K562 (cell line): ENCODE data around the gene EXOC4. TPM values are rescaled to one million over a fixed set of nuclear protein-coding genes. Genes with fewer than 3 reads are reported as not detected.

Source experiments
- ATAC-seq: fragments of 200-7000 bp; cut with Tn5 transposase; 3 replicates; pipeline ENCODE4 v1.9.1; 2020; ENCODE audit warnings: moderate library complexity
- BruUV-seq: library from RNA; stranded (reverse); fragments of 400-500 nt; replicated peaks from 2 replicates; lab custom pipeline; 2021; lab: Mats Ljungman, UMichigan
- CTCF ChIA-PET: fragments of 300-600 bp; formaldehyde crosslinking; extraction: SDS; loops from one replicate; lab custom pipeline; 2021; ENCODE audit warnings: low intra/inter-chr PET ratio; lab: Yijun Ruan, JAX
- POLR2A ChIA-PET: fragments of 300-600, 350-650 bp; sonication (Branson Sonifier 250); formaldehyde crosslinking; extraction: SDS; loops from one replicate; lab custom pipeline; 2021; ENCODE audit warnings: antibody characterized with exemption, inconsistent platforms; lab: Yijun Ruan, JAX
- DNase-seq, 4 experiments: peaks; one replicate each; pipeline versions ENCODE4 v3.0.0 to v3.0.0-alpha.2; 2011 to 2018; ENCODE audit warnings: low spot score in 3 of 4, mixed read lengths in 3 of 4; ENCODE audit errors: extremely low read depth in 1 of 4
- FAIRE-seq: peaks from 2 replicates; lab custom pipeline; 2011; peaks lifted over from hg19 to GRCh38; lab: Jason Lieb, UNC
- H2AFZ ChIP-seq: 2 replicates; pipeline ENCODE4 v1.6.0; 2011; ENCODE audit warnings: low read depth, low read length, control low read depth, inconsistent platforms
- H3K27ac ChIP-seq: fragments of 200-600 bp; 3 replicates; pipeline ENCODE4 v1.8.0; 2011; ENCODE audit warnings: low read depth, mild to moderate bottlenecking, control low read depth, inconsistent platforms, low read length, moderate library complexity, mixed read lengths; ENCODE audit errors: extremely low read depth
- H3K27me3 ChIP-seq, 2 experiments: fragments of 300-600 bp in 1 of 2; 2 replicates in 1 of 2; 3 replicates in 1 of 2; pipeline versions ENCODE4 v1.6.0 to v1.8.0; 2011; ENCODE audit warnings: inconsistent platforms in 2 of 2, low read length in 2 of 2, mild to moderate bottlenecking in 1 of 2, mixed read lengths in 1 of 2, moderate library complexity in 1 of 2; ENCODE audit not compliant: control insufficient read depth in 2 of 2, insufficient read depth in 2 of 2
- H3K36me3 ChIP-seq: fragments of 300-600 bp; 3 replicates; pipeline ENCODE4 v1.8.0; 2011; ENCODE audit warnings: mild to moderate bottlenecking, low read length, inconsistent platforms; ENCODE audit not compliant: control insufficient read depth, insufficient read depth
- H3K4me1 ChIP-seq, 2 experiments: fragments of 200-600 bp in 1 of 2; replicated peaks in 1 of 2; 2 replicates in 1 of 2; 3 replicates in 1 of 2; pipeline versions ENCODE4 v1.5.1 to v1.8.0; 2011; ENCODE audit warnings: inconsistent platforms in 2 of 2, low read length in 2 of 2, mild to moderate bottlenecking in 1 of 2, mixed read lengths in 1 of 2, moderate library complexity in 1 of 2; ENCODE audit not compliant: control insufficient read depth in 2 of 2, insufficient read depth in 2 of 2
- H3K4me2 ChIP-seq: 2 replicates; pipeline ENCODE4 v1.6.1; 2011; ENCODE audit warnings: low read length, control low read depth, inconsistent platforms, mixed read lengths; ENCODE audit not compliant: insufficient read depth
- H3K4me3 ChIP-seq: fragments of 200-600 bp; sonication (generic), shearing (Covaris generic); 2 replicates; pipeline ENCODE4 v1.5.1; 2016; ENCODE audit warnings: control low read depth, inconsistent platforms
- H3K79me2 ChIP-seq: fragments of 200-600 bp; 3 replicates; pipeline ENCODE4 v1.8.0; 2011; ENCODE audit warnings: low read length, inconsistent platforms; ENCODE audit not compliant: control insufficient read depth, insufficient read depth
- H3K9ac ChIP-seq, 2 experiments: 2 replicates each; pipeline versions ENCODE4 v1.6.0 to v1.6.1; 2011; ENCODE audit warnings: low read depth in 2 of 2, low read length in 2 of 2, control low read depth in 1 of 2, inconsistent platforms in 1 of 2, mild to moderate bottlenecking in 1 of 2, mixed read lengths in 1 of 2; ENCODE audit not compliant: insufficient read depth in 1 of 2
- H3K9me1 ChIP-seq: one replicate; pipeline ENCODE4 v1.6.0; 2011; ENCODE audit warnings: inconsistent platforms, mild to moderate bottlenecking, low read length, moderate library complexity; ENCODE audit not compliant: control insufficient read depth, insufficient read depth
- H3K9me3 ChIP-seq: replicated peaks from 2 replicates; pipeline ENCODE4 v1.5.1; 2011; ENCODE audit warnings: low read depth, low read length, inconsistent platforms; ENCODE audit not compliant: control insufficient read depth, insufficient read depth
- H4K20me1 ChIP-seq: replicated peaks from 2 replicates; pipeline ENCODE4 v1.6.1; 2011; ENCODE audit warnings: low read length, inconsistent platforms, mixed read lengths; ENCODE audit not compliant: control insufficient read depth, insufficient read depth
- DDX20 ChIP-seq: fragments of 450-650 bp; IDR thresholded peaks from 2 replicates; pipeline ENCODE4 v1.6.1; 2016; ENCODE audit warnings: missing genetic modification characterization, low read depth, mild to moderate bottlenecking, missing compliant biosample characterization, moderate library complexity
- FOXA1 ChIP-seq: fragments of 450-650 bp; IDR thresholded peaks from 2 replicates; pipeline ENCODE4 v1.6.1; 2016; ENCODE audit warnings: mild to moderate bottlenecking, borderline replicate concordance
- NFRKB ChIP-seq: fragments of 450-650 bp; IDR thresholded peaks from 2 replicates; pipeline ENCODE4 v1.6.1; 2016; ENCODE audit warnings: low read depth
- SNIP1 ChIP-seq: fragments of 450-650 bp; IDR thresholded peaks from 2 replicates; pipeline ENCODE4 v1.7.1; 2017; ENCODE audit warnings: low read depth, mild to moderate bottlenecking
- TGIF2 ChIP-seq: sonication (generic); formaldehyde crosslinking; IDR thresholded peaks from 2 replicates; pipeline ENCODE4 v1.8.1; 2022; ENCODE audit warnings: mild to moderate bottlenecking, missing genetic modification reagents, moderate library complexity
- ZKSCAN1 ChIP-seq: fragments of 150-350 bp; IDR thresholded peaks from 2 replicates; pipeline ENCODE4 v1.6.1; 2016; ENCODE audit warnings: low read depth, low read length
- ZNF12 ChIP-seq: sonication (generic); formaldehyde crosslinking; IDR thresholded peaks from 2 replicates; pipeline ENCODE4 v1.4.0; 2020; ENCODE audit warnings: mild to moderate bottlenecking, missing genetic modification reagents
- WGBS: fragments of 100-300 bp; shearing (Covaris generic); methylation state at CpG from one replicate; pipeline ENCODE4 v1.1.6; 2016; ENCODE audit warnings: low coverage, mixed read lengths; ENCODE audit not compliant: insufficient coverage; ENCODE audit errors: missing lambda C conversion rate; 5-methylcytosine and 5-hydroxymethylcytosine counted together
- in situ Hi-C: fragments of 300-500 bp; cut with MboI; formaldehyde crosslinking; loops from 4 replicates; pipeline ENCODE4 v1.15.0; 2018; ENCODE audit warnings: inconsistent platforms, mixed read lengths
- intact Hi-C: fragments of 100-400 bp; cut with micrococcal nuclease; formaldehyde crosslinking; loops from 2 replicates; pipeline ENCODE4 v1.14.2; 2022
- polyA plus RNA-seq, 8 experiments: library from polyadenylated mRNA; depleted of rRNA in 4 of 8; stranded (reverse) in 5 of 8; unstranded in 3 of 8; fragments of >200 nt; fragmentation: Nextera tagmentation in 2 of 8; fragmentation: Illumina TruSeq in 1 of 8; extraction: Ambion mirVana in 2 of 8; extraction: Trizol in 1 of 8; gene quantifications; 2 replicates each; pipeline versions ENCODE4 v1.2.1 to v1.2.3, GENCODE V29; 2011 to 2014; ENCODE audit warnings: inconsistent platforms in 1 of 8, missing spikeins in 1 of 8
- total RNA-seq, 7 experiments: library from RNA; depleted of rRNA in 6 of 7; stranded (reverse); fragments of >200 nt in 6 of 7; fragmentation: Illumina TruSeq in 2 of 7; extraction: Trizol in 2 of 7; gene quantifications; 2 replicates each; pipeline versions ENCODE4 v1.2.1 to v1.2.3, GENCODE V29; 2011 to 2021; ENCODE audit warnings: low replicate concordance in 1 of 7
- TF ChIP-seq, protein P1 (sequence below): fragments of 450-650 bp; IDR thresholded peaks from 2 replicates; pipeline ENCODE4 v1.6.1; 2014; ENCODE audit warnings: low read depth, mild to moderate bottlenecking, moderate library complexity, borderline replicate concordance
- TF ChIP-seq, protein P2 (sequence below): fragments of 450-650 bp; formaldehyde crosslinking; IDR thresholded peaks from 2 replicates; pipeline ENCODE4 v1.4.0; 2020; ENCODE audit warnings: mild to moderate bottlenecking, moderate library complexity
- TF ChIP-seq, protein P3 (sequence below): fragments of 450-650 bp; IDR thresholded peaks from 2 replicates; pipeline ENCODE4 v1.6.1; 2016; ENCODE audit warnings: low read depth
- TF ChIP-seq, protein P4 (sequence below): fragments of 450-650 bp; formaldehyde crosslinking; IDR thresholded peaks from 2 replicates; pipeline ENCODE4 v1.4.0; 2020; ENCODE audit warnings: mild to moderate bottlenecking, moderate library complexity

EXOC4 gene
- total and polyA plus RNA-seq, 9 of the 15 experiments (the other 6 are each of a cell fraction or from before 2014, with no cell fraction given): 18.5 to 73.1 (median 46.6) TPM

DNA sequence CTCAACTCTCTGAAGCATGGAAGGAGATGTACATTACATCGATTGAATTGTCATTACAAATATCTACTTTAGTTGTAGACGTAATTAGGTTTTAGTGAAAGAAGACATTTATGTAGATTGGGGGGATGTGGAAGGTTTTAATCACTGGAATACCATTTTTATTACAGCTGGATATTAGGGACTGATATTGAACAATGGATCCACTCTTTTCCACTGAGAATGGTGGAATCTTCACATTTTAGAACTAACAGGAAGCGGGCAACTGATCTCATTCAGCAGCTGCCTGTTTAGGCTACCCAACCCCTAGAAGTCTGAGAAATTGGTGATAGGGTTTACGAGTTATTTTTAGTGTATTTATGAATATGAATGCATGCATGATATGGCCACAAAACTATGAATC lies 538.0 kb downstream of the EXOC4 start:
- no peak for FAIRE-seq
- BruUV-seq: no TSS peak
- no peak overlapping the region for H3K27ac ChIP-seq
- no peaks in the 10 kb centered on the region for H3K79me2 ChIP-seq
- in situ Hi-C loops: no loop called here
- ChIA-PET CTCF (no interaction called here), POLR2A (interaction anchor here (0.6 kb wide), 1 partner anchor 226 kb away, joined by 3 read pairs; no protein-coding TSS in a partner anchor)
- H2AFZ ChIP-seq: no peak overlapping the region
- ATAC-seq: no peak
- no peak overlapping the region for H3K4me2 ChIP-seq
- no peak overlapping the region for H3K4me3 ChIP-seq
- H3K9ac ChIP-seq: no peak overlapping the region
- H3K9me3 ChIP-seq: no peaks in the 10 kb centered on the region
- DNase-seq: no peak
- H3K4me1 ChIP-seq: no peaks in the 10 kb centered on the region
- intact Hi-C loops: no loop called here
- no peaks in the 10 kb centered on the region for H4K20me1 ChIP-seq
- no peaks in the 10 kb centered on the region for H3K27me3 ChIP-seq
- no peaks in the 10 kb centered on the region for H3K36me3 ChIP-seq
- H3K9me1 ChIP-seq: no peaks in the 10 kb centered on the region
- 35% methylated on average over 4 of the region's 4 CpGs for WGBS
- TF ChIP-seq NFRKB (no peak), FOXA1 (no peak), SNIP1 (no peak), ZNF12 (CRISPR knock-in tag) (no peak), DDX20 (tag) (no peak), TGIF2 (CRISPR knock-in tag) (no peak), ZKSCAN1 (no peak)
- TF ChIP-seq, protein P1, sequence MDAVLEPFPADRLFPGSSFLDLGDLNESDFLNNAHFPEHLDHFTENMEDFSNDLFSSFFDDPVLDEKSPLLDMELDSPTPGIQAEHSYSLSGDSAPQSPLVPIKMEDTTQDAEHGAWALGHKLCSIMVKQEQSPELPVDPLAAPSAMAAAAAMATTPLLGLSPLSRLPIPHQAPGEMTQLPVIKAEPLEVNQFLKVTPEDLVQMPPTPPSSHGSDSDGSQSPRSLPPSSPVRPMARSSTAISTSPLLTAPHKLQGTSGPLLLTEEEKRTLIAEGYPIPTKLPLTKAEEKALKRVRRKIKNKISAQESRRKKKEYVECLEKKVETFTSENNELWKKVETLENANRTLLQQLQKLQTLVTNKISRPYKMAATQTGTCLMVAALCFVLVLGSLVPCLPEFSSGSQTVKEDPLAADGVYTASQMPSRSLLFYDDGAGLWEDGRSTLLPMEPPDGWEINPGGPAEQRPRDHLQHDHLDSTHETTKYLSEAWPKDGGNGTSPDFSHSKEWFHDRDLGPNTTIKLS: no peak
- TF ChIP-seq, protein P2, sequence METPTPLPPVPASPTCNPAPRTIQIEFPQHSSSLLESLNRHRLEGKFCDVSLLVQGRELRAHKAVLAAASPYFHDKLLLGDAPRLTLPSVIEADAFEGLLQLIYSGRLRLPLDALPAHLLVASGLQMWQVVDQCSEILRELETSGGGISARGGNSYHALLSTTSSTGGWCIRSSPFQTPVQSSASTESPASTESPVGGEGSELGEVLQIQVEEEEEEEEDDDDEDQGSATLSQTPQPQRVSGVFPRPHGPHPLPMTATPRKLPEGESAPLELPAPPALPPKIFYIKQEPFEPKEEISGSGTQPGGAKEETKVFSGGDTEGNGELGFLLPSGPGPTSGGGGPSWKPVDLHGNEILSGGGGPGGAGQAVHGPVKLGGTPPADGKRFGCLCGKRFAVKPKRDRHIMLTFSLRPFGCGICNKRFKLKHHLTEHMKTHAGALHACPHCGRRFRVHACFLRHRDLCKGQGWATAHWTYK (CRISPR knock-in tag): no peak
- TF ChIP-seq, protein P3, sequence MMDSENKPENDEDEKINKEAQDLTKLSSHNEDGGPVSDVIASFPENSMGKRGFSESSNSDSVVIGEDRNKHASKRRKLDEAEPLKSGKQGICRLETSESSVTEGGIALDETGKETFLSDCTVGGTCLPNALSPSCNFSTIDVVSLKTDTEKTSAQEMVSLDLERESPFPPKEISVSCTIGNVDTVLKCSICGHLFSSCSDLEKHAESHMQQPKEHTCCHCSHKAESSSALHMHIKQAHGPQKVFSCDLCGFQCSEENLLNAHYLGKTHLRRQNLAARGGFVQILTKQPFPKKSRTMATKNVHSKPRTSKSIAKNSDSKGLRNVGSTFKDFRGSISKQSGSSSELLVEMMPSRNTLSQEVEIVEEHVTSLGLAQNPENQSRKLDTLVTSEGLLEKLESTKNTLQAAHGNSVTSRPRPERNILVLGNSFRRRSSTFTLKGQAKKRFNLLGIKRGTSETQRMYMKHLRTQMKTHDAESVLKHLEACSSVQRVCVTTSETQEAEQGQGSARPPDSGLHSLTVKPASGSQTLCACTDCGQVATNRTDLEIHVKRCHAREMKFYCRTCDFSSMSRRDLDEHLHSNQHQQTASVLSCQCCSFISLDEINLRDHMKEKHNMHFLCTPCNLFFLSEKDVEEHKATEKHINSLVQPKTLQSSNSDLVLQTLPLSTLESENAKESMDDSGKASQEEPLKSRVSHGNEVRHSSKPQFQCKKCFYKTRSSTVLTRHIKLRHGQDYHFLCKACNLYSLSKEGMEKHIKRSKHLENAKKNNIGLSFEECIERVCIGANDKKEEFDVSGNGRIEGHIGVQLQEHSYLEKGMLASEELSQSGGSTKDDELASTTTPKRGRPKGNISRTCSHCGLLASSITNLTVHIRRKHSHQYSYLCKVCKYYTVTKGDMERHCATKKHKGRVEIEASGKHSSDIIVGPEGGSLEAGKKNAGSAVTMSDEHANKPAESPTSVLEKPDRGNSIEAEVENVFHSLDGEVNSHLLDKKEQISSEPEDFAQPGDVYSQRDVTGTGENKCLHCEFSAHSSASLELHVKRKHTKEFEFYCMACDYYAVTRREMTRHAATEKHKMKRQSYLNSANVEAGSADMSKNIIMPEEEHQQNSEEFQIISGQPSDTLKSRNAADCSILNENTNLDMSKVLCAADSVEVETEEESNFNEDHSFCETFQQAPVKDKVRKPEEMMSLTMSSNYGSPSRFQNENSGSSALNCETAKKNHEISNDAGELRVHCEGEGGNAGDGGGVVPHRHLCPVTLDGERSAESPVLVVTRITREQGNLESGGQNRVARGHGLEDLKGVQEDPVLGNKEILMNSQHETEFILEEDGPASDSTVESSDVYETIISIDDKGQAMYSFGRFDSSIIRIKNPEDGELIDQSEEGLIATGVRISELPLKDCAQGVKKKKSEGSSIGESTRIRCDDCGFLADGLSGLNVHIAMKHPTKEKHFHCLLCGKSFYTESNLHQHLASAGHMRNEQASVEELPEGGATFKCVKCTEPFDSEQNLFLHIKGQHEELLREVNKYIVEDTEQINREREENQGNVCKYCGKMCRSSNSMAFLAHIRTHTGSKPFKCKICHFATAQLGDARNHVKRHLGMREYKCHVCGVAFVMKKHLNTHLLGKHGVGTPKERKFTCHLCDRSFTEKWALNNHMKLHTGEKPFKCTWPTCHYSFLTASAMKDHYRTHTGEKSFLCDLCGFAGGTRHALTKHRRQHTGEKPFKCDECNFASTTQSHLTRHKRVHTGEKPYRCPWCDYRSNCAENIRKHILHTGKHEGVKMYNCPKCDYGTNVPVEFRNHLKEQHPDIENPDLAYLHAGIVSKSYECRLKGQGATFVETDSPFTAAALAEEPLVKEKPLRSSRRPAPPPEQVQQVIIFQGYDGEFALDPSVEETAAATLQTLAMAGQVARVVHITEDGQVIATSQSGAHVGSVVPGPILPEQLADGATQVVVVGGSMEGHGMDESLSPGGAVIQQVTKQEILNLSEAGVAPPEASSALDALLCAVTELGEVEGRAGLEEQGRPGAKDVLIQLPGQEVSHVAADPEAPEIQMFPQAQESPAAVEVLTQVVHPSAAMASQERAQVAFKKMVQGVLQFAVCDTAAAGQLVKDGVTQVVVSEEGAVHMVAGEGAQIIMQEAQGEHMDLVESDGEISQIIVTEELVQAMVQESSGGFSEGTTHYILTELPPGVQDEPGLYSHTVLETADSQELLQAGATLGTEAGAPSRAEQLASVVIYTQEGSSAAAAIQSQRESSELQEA: no peak
- TF ChIP-seq, protein P4, sequence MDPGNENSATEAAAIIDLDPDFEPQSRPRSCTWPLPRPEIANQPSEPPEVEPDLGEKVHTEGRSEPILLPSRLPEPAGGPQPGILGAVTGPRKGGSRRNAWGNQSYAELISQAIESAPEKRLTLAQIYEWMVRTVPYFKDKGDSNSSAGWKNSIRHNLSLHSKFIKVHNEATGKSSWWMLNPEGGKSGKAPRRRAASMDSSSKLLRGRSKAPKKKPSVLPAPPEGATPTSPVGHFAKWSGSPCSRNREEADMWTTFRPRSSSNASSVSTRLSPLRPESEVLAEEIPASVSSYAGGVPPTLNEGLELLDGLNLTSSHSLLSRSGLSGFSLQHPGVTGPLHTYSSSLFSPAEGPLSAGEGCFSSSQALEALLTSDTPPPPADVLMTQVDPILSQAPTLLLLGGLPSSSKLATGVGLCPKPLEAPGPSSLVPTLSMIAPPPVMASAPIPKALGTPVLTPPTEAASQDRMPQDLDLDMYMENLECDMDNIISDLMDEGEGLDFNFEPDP (CRISPR knock-in tag): no peak
